Activated T-cell treated with anti-CD3 and anti-CD28 coated beads, Interleukin-2, amount 50 U/mL, for 48 hours (primary cell): Measurements from ENCODE around the gene CLDN11.

Experiments
- DNase-seq, 2 experiments: peaks; one replicate each; pipeline ENCODE4 v3.0.0-alpha.2; 2020

Gene CLDN11

GRCh38 chr3:170428095-170428494, 9.4 kb downstream of the CLDN11 start:
- DNase-seq, result no peak

DNA sequence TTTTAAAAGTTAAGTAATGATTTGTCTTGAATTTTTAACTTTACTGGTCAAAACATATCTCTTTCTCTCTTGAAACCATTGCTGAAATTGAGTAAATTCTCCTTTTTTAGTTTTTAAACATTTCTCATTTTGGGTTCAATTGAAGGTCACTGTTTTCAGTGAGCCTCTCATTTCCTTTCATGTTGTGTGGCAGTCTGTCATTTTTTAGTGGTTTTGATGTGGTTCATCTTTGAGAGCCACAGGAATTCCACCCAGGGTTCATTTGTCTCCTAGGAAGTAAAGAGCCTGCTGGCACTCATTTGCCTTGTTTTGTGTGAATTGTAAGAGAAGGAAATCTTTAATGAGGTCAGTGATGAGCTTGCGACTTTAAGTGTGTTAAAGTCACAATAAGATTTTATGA, 10.4 kb downstream of the CLDN11 start:
- DNase-seq, result no peak

DNA sequence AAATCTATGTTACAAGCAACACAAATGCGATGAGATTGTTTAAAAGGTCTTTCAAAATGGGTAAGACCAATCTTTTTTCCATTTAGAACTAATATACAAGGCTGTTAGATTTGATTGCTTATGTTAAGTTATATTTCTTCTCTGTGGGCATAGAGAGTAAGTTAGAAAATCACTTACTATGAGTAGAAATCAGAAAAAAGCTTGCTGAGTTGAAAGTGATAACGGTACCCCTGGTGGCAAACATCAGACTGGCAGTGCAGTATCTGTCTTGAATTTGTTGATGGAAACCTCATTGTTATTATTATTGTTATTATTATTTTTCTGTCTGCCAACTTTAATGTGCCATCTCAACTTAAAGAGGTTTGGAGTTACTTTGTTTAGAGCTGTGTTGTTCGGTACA, 12.4 kb downstream of the CLDN11 start:
- no peak for DNase-seq

DNA sequence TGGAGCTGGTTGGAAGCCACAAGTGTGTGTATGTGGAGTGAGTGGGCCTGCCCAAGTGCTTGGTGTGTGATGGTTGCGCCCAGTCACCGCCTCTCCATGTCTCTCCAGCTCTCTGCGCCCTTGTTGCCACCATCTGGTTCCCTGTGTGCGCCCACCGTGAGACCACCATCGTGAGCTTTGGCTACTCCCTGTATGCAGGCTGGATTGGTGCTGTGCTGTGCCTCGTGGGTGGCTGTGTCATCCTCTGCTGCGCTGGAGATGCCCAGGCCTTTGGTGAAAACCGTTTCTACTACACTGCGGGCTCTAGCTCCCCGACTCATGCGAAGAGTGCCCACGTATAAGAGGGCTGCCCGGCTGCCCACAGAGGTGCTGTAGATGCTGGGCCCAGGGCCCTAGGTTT, 13.7 kb downstream of the CLDN11 start:
- no peak for DNase-seq

DNA sequence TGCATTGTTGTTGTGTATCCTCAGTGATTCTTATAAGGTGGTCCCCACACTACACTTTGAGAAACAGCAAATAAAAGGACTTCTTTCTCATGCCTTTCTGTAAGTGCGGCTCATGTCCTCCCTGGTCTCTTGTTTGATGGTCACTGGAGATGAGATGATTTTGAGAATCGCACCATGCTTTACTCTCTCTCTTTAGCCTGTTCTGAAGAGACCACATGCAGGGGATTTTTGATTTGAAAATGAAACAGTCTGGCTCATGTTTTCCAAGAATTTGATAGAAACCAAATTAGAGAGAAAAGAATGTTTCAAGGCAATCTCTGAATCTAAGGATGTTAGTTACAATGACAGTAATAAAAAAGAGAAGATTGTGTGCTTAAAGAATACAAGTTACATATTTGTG, 18.0 kb downstream of the CLDN11 start:
- DNase-seq, result no peak

DNA sequence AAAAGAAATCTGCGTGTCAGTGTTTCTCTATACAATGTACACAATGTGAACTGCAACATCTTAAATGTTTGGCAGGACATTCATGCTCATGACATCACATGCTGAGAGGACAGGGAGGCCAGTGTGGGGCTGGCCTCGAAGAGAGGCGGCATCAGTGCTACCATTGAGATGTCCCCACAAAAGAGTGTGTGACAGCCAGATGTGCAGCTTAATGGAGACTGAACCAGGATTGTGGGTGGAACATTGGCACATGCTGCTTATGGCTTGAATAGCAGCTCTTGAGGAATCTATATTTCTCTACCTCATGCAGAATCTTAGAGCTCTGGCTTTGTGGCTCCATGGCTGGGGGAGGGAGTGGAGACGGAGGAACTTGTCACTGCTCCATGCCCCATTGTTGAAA, 18.5 kb downstream of the CLDN11 start:
- DNase-seq, result no peak

GRCh38 chr3:170437696-170438407, 19.2 kb downstream of the CLDN11 start:
- DNase-seq, result no peak

- no peak for DNase-seq
Measured at GRCh38 chr3:170438836-170439235, 20.2 kb downstream of the CLDN11 start.

DNA sequence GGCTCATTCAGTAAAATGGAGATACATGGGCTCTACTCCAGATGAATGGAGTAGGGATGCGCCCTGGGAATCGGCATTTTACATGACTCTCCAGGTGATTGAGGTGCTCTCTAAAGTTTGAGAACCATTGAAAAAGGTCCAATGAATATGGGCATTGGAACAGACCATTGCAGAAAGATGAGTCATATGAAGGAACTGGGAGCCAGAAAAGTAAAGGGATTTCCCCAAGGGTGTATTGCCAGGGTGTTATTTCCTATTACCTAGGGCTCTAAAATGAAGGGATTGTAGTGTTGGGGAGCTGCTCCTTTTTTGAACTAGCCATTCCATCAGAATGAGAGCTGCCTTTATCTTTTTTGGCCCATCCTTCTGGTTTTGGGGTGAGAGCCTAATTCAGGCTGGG, 21.7 kb downstream of the CLDN11 start:
- DNase-seq, result no peak

GRCh38 chr3:170441412-170441811, 22.7 kb downstream of the CLDN11 start:
- DNase-seq, result no peak

- DNase-seq, result no peak
Measured at GRCh38 chr3:170442947-170443346, 24.3 kb downstream of the CLDN11 start.

DNA sequence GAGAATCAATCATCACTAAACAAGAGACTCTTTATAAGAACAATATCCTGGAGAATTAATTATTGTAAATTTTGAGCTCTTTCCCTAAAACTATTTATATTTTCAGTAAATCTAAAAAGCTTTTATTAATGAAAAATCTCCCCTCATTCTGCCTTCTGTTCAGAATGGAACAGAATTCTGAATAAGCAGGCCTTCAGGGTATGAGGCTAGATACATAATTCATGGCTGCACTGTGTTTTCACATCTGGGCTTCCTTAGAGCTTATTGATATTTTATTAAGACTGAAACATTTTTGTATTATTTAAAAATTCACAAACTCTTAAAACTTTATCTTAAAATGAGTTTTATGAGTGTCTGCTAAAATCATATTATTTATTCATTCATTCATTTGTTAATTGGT, 24.8 kb downstream of the CLDN11 start:
- DNase-seq, result no peak

GRCh38 chr3:170448584-170448983, 29.9 kb downstream of the CLDN11 start:
- DNase-seq, result no peak

DNA sequence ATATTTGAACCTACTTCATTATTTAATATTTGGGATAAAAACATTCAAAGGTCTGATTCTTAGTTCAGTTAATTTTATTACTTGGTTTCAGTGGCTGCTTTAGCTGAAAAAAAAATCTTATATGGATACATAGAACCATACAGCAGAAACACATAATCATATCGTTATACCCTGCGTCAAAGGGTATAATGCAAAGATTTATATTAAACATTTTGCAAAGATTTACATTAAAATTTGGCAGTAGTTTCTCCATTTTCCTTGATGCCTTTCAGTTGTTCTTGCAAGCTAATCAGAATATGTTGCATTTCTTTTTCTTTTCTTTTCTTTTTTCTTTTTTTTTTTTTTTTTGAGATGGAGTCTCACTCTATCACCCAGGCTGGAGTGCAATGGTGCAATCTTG, 31.4 kb downstream of the CLDN11 start:
- DNase-seq, result no peak

DNA sequence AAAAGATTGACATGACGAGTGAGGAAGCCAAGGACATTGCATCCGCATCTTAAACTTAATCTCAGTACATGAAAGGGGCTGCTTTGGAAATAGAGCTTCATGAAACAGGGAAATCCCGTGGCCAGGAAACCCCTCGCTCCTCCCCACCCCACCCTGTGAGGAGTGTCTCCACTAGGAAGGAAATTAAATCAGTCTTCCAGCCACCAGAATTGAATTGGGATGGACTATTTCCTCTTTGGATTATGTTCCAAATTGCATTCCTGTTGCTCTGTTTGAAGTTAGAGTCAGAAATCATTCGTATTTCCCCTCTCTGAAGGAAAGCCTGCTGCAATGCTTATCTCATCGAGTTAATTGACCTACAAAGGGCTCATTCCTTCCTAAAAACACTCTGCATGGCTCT, 35.8 kb downstream of the CLDN11 start:
- no peak for DNase-seq

- no peak for DNase-seq
Measured at GRCh38 chr3:170458285-170458684, 39.6 kb downstream of the CLDN11 start.

- DNase-seq, result no peak
Measured at GRCh38 chr3:170463011-170463410, 44.3 kb downstream of the CLDN11 start.

DNA sequence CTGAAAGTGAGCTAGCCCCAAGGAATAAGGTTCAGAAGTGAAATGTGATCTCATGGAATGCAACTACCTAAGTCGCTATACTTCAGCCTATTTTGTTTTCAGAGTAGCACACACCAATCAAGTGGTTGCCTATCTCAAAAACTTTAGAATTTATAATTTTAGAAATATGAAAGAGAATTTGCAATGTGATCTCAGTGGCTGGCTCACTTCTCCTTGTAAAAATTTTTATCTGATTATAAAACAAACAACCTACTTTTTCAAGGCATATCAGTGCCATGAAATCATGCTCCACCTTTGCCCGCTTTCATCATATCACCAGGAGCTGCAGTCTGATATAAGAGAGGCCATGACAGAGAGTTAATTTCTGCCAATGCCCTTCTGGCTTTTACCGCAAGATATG, 47.3 kb downstream of the CLDN11 start:
- DNase-seq, result no peak

DNA sequence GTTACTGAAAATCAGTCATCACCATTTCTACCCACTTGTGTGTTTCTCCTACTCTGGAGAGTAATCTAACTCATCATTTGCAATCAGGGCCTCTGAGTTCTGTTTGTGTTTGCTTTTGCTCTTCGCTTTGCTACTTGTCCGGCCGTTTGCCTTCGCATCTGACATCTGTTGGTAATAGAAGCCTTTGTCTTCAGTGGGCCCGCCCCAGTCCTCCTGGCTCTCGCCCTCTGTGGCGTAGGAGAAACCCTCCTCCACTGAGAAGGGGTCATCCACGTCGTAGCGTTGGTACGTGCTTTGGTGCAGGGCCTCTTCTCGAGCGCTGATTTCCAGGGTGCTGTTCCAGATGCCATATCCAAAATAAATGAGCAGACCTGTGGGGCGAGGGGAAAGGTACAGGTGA, 48.3 kb downstream of the CLDN11 start:
- DNase-seq, result no peak

- DNase-seq, result no peak
Measured at GRCh38 chr3:170467571-170468147, 49.0 kb downstream of the CLDN11 start.

- no peak for DNase-seq
Measured at GRCh38 chr3:170469151-170470062, 50.7 kb downstream of the CLDN11 start.

DNA sequence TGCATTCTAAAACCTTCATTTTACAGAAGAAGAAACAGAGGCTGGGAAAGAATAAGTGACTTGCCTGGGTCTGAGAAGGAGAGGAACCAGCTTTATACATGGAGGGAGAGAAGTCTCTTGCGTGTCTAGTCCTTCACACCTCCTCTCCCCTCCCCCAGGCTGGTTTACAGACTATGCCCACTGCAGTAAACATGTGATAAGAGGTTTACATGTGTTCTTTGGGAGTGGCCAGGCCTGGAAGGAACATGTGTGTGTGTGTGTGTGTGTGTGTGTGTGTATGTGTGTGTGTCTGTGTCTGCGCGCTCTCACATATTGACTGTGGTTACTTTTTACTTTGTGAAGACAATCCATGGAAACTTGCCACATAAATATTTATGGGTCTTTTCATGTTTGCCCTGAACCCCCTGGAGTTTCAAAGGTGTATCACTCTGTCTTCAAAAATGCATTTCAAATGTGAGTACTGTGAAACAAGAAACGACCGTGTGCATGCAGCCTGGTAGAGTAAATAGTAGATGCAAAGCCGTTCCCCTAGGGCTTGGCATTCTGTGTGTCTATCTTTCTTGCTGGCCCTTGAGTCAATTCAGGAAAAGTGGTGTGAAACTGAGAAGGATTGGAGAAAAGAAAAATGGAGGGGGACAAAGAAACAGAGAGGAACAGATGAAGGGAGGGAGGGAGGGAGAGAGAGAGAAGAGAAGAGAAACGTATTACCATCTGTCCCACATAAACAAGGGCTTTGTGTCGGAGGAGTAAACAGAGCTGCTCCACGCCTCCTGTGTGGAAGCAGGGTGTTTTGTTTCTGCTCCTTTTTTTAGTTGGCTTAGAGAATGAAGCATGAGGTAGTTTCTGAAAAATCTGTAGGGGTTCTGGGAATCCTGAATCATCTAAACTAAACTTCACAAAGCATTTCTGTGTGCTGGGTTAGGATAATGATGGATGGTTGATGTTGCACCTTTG, 51.7 kb downstream of the CLDN11 start:
- DNase-seq, result no peak

DNA sequence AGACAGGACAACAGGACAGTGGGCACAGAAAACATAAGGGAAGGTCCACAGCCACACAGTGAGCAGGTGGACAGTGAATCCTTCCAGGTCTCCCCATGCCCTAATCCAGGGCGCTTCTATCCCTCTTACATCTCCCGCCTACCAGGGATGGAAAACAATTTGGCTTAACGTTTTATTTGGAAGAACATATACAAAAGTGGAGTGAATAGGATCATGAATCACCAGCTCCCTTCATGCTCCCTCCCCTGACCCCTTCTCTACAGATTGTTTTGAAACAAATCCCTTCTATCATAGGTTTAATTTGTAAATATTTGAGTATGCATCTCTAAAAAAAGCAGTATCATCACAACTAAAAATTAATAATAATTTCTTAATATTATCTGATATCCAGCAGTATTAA, 52.5 kb downstream of the CLDN11 start:
- no peak for DNase-seq
